GM15510 (cell line): ENCODE measurements around the gene PLEKHA7.

Source experiments
- POLR2A ChIP-seq: IDR thresholded peaks from 3 replicates; pipeline ENCODE4 v1.6.1; 2011; ENCODE audit warnings: borderline replicate concordance; ENCODE audit not compliant: insufficient read length; ENCODE audit errors: extremely low read depth

Gene PLEKHA7

GRCh38 chr11:16986434-16987204 lies 27.6 kb downstream of the PLEKHA7 start:
- TF ChIP-seq POLR2A, result no peak

- TF ChIP-seq POLR2A, result no peak
Measured at GRCh38 chr11:16985297-16985696, 28.9 kb downstream of the PLEKHA7 start.

GRCh38 chr11:16984229-16984628 lies 30.0 kb downstream of the PLEKHA7 start:
- TF ChIP-seq POLR2A, result no peak

- no peak for TF ChIP-seq POLR2A
Measured at GRCh38 chr11:16982809-16983208, 31.4 kb downstream of the PLEKHA7 start.

- TF ChIP-seq POLR2A, result no peak
Measured at GRCh38 chr11:16982256-16982671, 31.9 kb downstream of the PLEKHA7 start.

- no peak for TF ChIP-seq POLR2A
Measured at GRCh38 chr11:16981651-16982194, 32.5 kb downstream of the PLEKHA7 start.

GRCh38 chr11:16979703-16980622 lies 34.3 kb downstream of the PLEKHA7 start:
- no peak for TF ChIP-seq POLR2A

- no peak for TF ChIP-seq POLR2A
Measured at GRCh38 chr11:16977994-16978315, 36.3 kb downstream of the PLEKHA7 start.

- no peak for TF ChIP-seq POLR2A
Measured at GRCh38 chr11:16977136-16977993, 36.8 kb downstream of the PLEKHA7 start.

GRCh38 chr11:16976379-16976778 lies 37.8 kb downstream of the PLEKHA7 start:
- TF ChIP-seq POLR2A, result no peak

- no peak for TF ChIP-seq POLR2A
Measured at GRCh38 chr11:16975906-16976305, 38.3 kb downstream of the PLEKHA7 start.

GRCh38 chr11:16973338-16973964 lies 40.8 kb downstream of the PLEKHA7 start:
- no peak for TF ChIP-seq POLR2A

- no peak for TF ChIP-seq POLR2A
Measured at GRCh38 chr11:16969010-16969999, 44.9 kb downstream of the PLEKHA7 start.
